ENCODE results near the gene TAF3.

Gene TAF3

GRCh38 chr10:7917736-7918135 is 99.4 kb downstream of the TAF3 start:
- no peak for TF ChIP-seq CTCF (conservative IDR thresholded peaks at IDR 0.05; ENCODE audit: low read depth)
- POLR2A ChIA-PET (ENCODE audit: low non-redundant PET), result no interaction called here

GRCh38 chr10:7922707-7923106 is 104.4 kb downstream of the TAF3 start:
- ChIA-PET CTCF (no interaction called here), POLR2A (ENCODE audit: low non-redundant PET) (no interaction called here)
- no peak overlapping the region for H3K27ac ChIP-seq
- DNase-seq (ENCODE audit: low spot score), result no peak
- TF ChIP-seq CTCF (conservative IDR thresholded peaks at IDR 0.05; ENCODE audit: low read depth), result no peak

More at GRCh38 chr10:7917736-7918135, 99.4 kb downstream of the TAF3 start:
- DNase-seq (ENCODE audit: low spot score), result no peak
- no peak overlapping the region for H3K27ac ChIP-seq
- CTCF ChIA-PET, result no interaction called here

- no peak overlapping the region for H3K27ac ChIP-seq
- CTCF ChIA-PET, result no interaction called here
- no peak for TF ChIP-seq CTCF (conservative IDR thresholded peaks at IDR 0.05; ENCODE audit: low read depth)
- no peak for DNase-seq (ENCODE audit: low spot score)
- POLR2A ChIA-PET (ENCODE audit: low non-redundant PET), result no interaction called here
These were observed 110.2 kb downstream of the TAF3 start for GRCh38 chr10:7928536-7928935.

- ChIA-PET CTCF (interaction anchor here (0.7 kb wide), 1 partner anchor 898 kb away, joined by 3 read pairs; no protein-coding TSS in a partner anchor), POLR2A (ENCODE audit: low non-redundant PET) (no interaction called here)
- DNase-seq (ENCODE audit: low spot score), result no peak
- no peak for TF ChIP-seq CTCF (conservative IDR thresholded peaks at IDR 0.05; ENCODE audit: low read depth)
- H3K27ac ChIP-seq, result no peak overlapping the region
These were observed 114.2 kb downstream of the TAF3 start for GRCh38 chr10:7932301-7933036.

GRCh38 chr10:7933262-7933661 is 115.0 kb downstream of the TAF3 start:
- TF ChIP-seq CTCF (conservative IDR thresholded peaks at IDR 0.05; ENCODE audit: low read depth), result no peak
- no peak for DNase-seq (ENCODE audit: low spot score)
- H3K27ac ChIP-seq, result no peak overlapping the region
- ChIA-PET CTCF (interaction anchor here (0.6 to 0.7 kb wide), 2 partner anchors 437 to 897 kb away, joined by 3 read pairs; no protein-coding TSS in a partner anchor), POLR2A (ENCODE audit: low non-redundant PET) (no interaction called here)

GRCh38 chr10:7933757-7934156 is 115.5 kb downstream of the TAF3 start:
- H3K27ac ChIP-seq, result no peak overlapping the region
- ChIA-PET CTCF (interaction anchor here (0.6 kb wide), 1 partner anchor 437 kb away, joined by 3 read pairs; no protein-coding TSS in a partner anchor), POLR2A (ENCODE audit: low non-redundant PET) (no interaction called here)
- DNase-seq (ENCODE audit: low spot score), result no peak
- TF ChIP-seq CTCF (conservative IDR thresholded peaks at IDR 0.05; ENCODE audit: low read depth), result no peak

Data from RWPE1 (cell line).